ENCODE measurements around the gene OR2T35.

- TF ChIP-seq CTCF (CRISPR knock-in tag; IDR thresholded peaks at IDR 0.05), result no peak
- TF ChIP-seq CEBPB (IDR thresholded peaks at IDR 0.05; ENCODE audit: borderline replicate concordance, low read depth, low read length), result no peak
Observed at GRCh38 chr1:248613742-248614141, 31.3 kb downstream of the OR2T35 start.
